Testis (tissue), 2 donors: Measurements from ENCODE around the gene RFX2.

ENCODE experiments used
- POLR2A ChIP-seq: fragments of 450-650 bp; IDR thresholded peaks from one replicate; pipeline ENCODE4 v1.6.1; 2017; ENCODE audit warnings: antibody characterized with exemption, mild to moderate bottlenecking, moderate library complexity
- TF ChIP-seq, protein P1 (sequence below), 3 experiments: fragments of 450-650 bp in 2 of 3; fragments of 200-600 bp in 1 of 3; sonication (generic) in 1 of 3; IDR thresholded peaks; one replicate each; pipeline ENCODE4 v1.5.1; 2016 to 2019; ENCODE audit warnings: antibody characterized with exemption in 3 of 3, mild to moderate bottlenecking in 2 of 3, moderate library complexity in 1 of 3

DNA sequence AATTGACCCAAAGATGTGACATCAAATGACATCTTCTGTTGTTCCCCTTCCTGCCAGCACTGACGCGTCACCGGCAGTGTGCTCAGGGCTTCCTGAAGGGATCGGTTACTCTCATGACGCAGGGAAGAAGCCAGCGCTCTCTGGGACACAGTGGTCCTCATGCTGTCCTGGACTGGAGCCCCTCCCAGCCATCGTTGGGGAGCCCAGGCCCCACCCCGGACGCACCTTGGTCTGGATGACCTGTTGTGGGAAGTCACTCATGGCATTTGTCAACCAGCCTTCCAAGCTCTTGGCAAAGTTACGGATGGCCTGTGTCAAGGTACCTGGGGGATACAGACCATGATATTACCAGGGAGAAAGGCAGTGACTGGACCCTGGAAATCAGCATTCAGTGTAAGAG lies 106.3 kb downstream of the RFX2 start:
- TF ChIP-seq, protein P1, sequence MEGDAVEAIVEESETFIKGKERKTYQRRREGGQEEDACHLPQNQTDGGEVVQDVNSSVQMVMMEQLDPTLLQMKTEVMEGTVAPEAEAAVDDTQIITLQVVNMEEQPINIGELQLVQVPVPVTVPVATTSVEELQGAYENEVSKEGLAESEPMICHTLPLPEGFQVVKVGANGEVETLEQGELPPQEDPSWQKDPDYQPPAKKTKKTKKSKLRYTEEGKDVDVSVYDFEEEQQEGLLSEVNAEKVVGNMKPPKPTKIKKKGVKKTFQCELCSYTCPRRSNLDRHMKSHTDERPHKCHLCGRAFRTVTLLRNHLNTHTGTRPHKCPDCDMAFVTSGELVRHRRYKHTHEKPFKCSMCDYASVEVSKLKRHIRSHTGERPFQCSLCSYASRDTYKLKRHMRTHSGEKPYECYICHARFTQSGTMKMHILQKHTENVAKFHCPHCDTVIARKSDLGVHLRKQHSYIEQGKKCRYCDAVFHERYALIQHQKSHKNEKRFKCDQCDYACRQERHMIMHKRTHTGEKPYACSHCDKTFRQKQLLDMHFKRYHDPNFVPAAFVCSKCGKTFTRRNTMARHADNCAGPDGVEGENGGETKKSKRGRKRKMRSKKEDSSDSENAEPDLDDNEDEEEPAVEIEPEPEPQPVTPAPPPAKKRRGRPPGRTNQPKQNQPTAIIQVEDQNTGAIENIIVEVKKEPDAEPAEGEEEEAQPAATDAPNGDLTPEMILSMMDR (IDR thresholded peaks at IDR 0.05), result no peak
- no peak for TF ChIP-seq POLR2A
